Measurements from ENCODE around the gene LRMDA.

LRMDA gene

GRCh38 chr10:75422913-75423312, 8.5 kb upstream of the LRMDA start:
- no peak for DNase-seq (ENCODE audit: low read depth)
- H3K4me3 ChIP-seq (ENCODE audit: low read depth, low read length): no peak overlapping the region
- in situ Hi-C loops (cut with HindIII; ENCODE audit: low sequenced_read_pairs): no loop called here
- TF ChIP-seq CTCF (IDR thresholded peaks at IDR 0.05; ENCODE audit: low read depth, low read length, missing control alignments): no peak

GRCh38 chr10:75424571-75424970, 6.9 kb upstream of the LRMDA start:
- in situ Hi-C loops (cut with HindIII; ENCODE audit: low sequenced_read_pairs): no loop called here
- TF ChIP-seq CTCF (IDR thresholded peaks at IDR 0.05; ENCODE audit: low read depth, low read length, missing control alignments): no peak
- no peak for DNase-seq (ENCODE audit: low read depth)
- no peak overlapping the region for H3K4me3 ChIP-seq (ENCODE audit: low read depth, low read length)

GRCh38 chr10:75425291-75426079, 5.9 kb upstream of the LRMDA start:
- DNase-seq (ENCODE audit: low read depth): no peak
- TF ChIP-seq CTCF (IDR thresholded peaks at IDR 0.05; ENCODE audit: low read depth, low read length, missing control alignments): no peak
- in situ Hi-C loops (cut with HindIII; ENCODE audit: low sequenced_read_pairs): no loop called here
- H3K4me3 ChIP-seq (ENCODE audit: low read depth, low read length): no peak overlapping the region

- no peak for TF ChIP-seq CTCF (IDR thresholded peaks at IDR 0.05; ENCODE audit: low read depth, low read length, missing control alignments)
- H3K4me3 ChIP-seq (ENCODE audit: low read depth, low read length): no peak overlapping the region
- no peak for DNase-seq (ENCODE audit: low read depth)
- in situ Hi-C loops (cut with HindIII; ENCODE audit: low sequenced_read_pairs): no loop called here
These were observed 4.5 kb upstream of the LRMDA start for GRCh38 chr10:75426880-75427279.

GRCh38 chr10:75427951-75428350, 3.5 kb upstream of the LRMDA start:
- no peak overlapping the region for H3K4me3 ChIP-seq (ENCODE audit: low read depth, low read length)
- no peak for DNase-seq (ENCODE audit: low read depth)
- in situ Hi-C loops (cut with HindIII; ENCODE audit: low sequenced_read_pairs): no loop called here
- TF ChIP-seq CTCF (IDR thresholded peaks at IDR 0.05; ENCODE audit: low read depth, low read length, missing control alignments): no peak

GRCh38 chr10:75428434-75429158, 2.8 kb upstream of the LRMDA start:
- in situ Hi-C loops (cut with HindIII; ENCODE audit: low sequenced_read_pairs): no loop called here
- no peak for DNase-seq (ENCODE audit: low read depth)
- no peak overlapping the region for H3K4me3 ChIP-seq (ENCODE audit: low read depth, low read length)
- no peak for TF ChIP-seq CTCF (IDR thresholded peaks at IDR 0.05; ENCODE audit: low read depth, low read length, missing control alignments)

Data from astrocyte of the cerebellum (primary cell).